Glutamatergic neuron (in vitro differentiated cells): ENCODE measurements around the gene CTR9. TPM values are rescaled to one million over a fixed set of nuclear protein-coding genes. Genes with fewer than 3 reads are reported as not detected.
A peak's percentile ranks its signal among the peaks of the same experiment; 100 is the strongest.

Experiments used
- DNase-seq: peaks from one replicate; pipeline ENCODE4 v3.0.0; 2022
- H3K27ac Mint-ChIP-seq: one replicate; pipeline ENCODE4 v1.8.0; 2020; ENCODE audit warnings: mild to moderate bottlenecking, mixed read lengths, inconsistent platforms; ENCODE audit not compliant: unreplicated experiment
- H3K27me3 Mint-ChIP-seq: one replicate; pipeline ENCODE4 v1.8.0; 2020; ENCODE audit warnings: mild to moderate bottlenecking, moderate library complexity, mixed read lengths, inconsistent platforms; ENCODE audit not compliant: unreplicated experiment
- H3K36me3 Mint-ChIP-seq: one replicate; pipeline ENCODE4 v1.8.0; 2020; ENCODE audit warnings: mild to moderate bottlenecking, mixed read lengths, inconsistent platforms; ENCODE audit not compliant: unreplicated experiment
- H3K4me1 Mint-ChIP-seq: one replicate; pipeline ENCODE4 v1.8.0; 2020; ENCODE audit warnings: mild to moderate bottlenecking, low read depth, mixed read lengths, inconsistent platforms; ENCODE audit not compliant: unreplicated experiment
- H3K4me3 Mint-ChIP-seq: one replicate; pipeline ENCODE4 v1.8.0; 2020; ENCODE audit warnings: mild to moderate bottlenecking, mixed read lengths, inconsistent platforms; ENCODE audit not compliant: unreplicated experiment
- H3K9me3 Mint-ChIP-seq: one replicate; pipeline ENCODE4 v1.8.0; 2020; ENCODE audit warnings: mild to moderate bottlenecking, moderate library complexity, mixed read lengths, inconsistent platforms; ENCODE audit not compliant: unreplicated experiment
- CTCF ChIP-seq: fragments of 200-600 bp; sonication (generic); IDR thresholded peaks from one replicate; pipeline ENCODE4 v1.5.0; 2021; ENCODE audit not compliant: partially characterized antibody, unreplicated experiment
- total RNA-seq: library from RNA; stranded (reverse); fragmentation: NEBNext Ultra II Directional; extraction: Animal tissue kit (Norgen Biotek cat#: 25700); gene quantifications from one replicate; pipeline ENCODE4 v1.2.1, GENCODE V29; 2021; ENCODE audit not compliant: unreplicated experiment

Gene CTR9
- total RNA-seq, 1 donor from 2014 or later = 32.7 TPM

GRCh38 chr11:10747733-10748132 is 3.3 kb upstream of the CTR9 start:
- no peak for DNase-seq
- no peak overlapping the region for H3K27ac Mint-ChIP-seq
- H3K9me3 Mint-ChIP-seq = no peaks in the 10 kb centered on the region
- peaks cover 3% of the 10 kb centered on the region for H3K4me1 Mint-ChIP-seq
- no peak overlapping the region for H3K4me3 Mint-ChIP-seq
- TF ChIP-seq CTCF = no peak
- H3K36me3 Mint-ChIP-seq = no peaks in the 10 kb centered on the region
- no peaks in the 10 kb centered on the region for H3K27me3 Mint-ChIP-seq

GRCh38 chr11:10749476-10749875 is 1.6 kb upstream of the CTR9 start:
- peak overlapping the region; percentile 11 for H3K4me3 Mint-ChIP-seq
- no peaks in the 10 kb centered on the region for H3K9me3 Mint-ChIP-seq
- no peak for DNase-seq
- TF ChIP-seq CTCF = no peak
- H3K27me3 Mint-ChIP-seq = no peaks in the 10 kb centered on the region
- H3K27ac Mint-ChIP-seq = no peak overlapping the region
- H3K36me3 Mint-ChIP-seq = no peaks in the 10 kb centered on the region
- peaks cover 3% of the 10 kb centered on the region for H3K4me1 Mint-ChIP-seq

- TF ChIP-seq CTCF = no peak
- H3K27me3 Mint-ChIP-seq = no peaks in the 10 kb centered on the region
- H3K9me3 Mint-ChIP-seq = no peaks in the 10 kb centered on the region
- no peak for DNase-seq
- H3K27ac Mint-ChIP-seq = peak overlapping the region; percentile 81
- H3K36me3 Mint-ChIP-seq = no peaks in the 10 kb centered on the region
- peaks cover 3% of the 10 kb centered on the region for H3K4me1 Mint-ChIP-seq
- peak overlapping the region; percentile 95 for H3K4me3 Mint-ChIP-seq
Observed at GRCh38 chr11:10751581-10751940, 515 bp downstream of the CTR9 start.

GRCh38 chr11:10752061-10752460 is 1.0 kb downstream of the CTR9 start:
- Mint-ChIP-seq H3K27ac (no peak overlapping the region), H3K4me1 (peaks cover 3% of the 10 kb centered on the region), H3K9me3 (no peaks in the 10 kb centered on the region), H3K36me3 (no peaks in the 10 kb centered on the region), H3K4me3 (peak overlapping the region; percentile 95), H3K27me3 (no peaks in the 10 kb centered on the region)
- TF ChIP-seq CTCF = no peak
- no peak for DNase-seq

GRCh38 chr11:10752486-10752885 is 1.4 kb downstream of the CTR9 start:
- no peak overlapping the region for H3K27ac Mint-ChIP-seq
- H3K4me1 Mint-ChIP-seq = peaks cover 3% of the 10 kb centered on the region
- H3K9me3 Mint-ChIP-seq = no peaks in the 10 kb centered on the region
- DNase-seq = no peak
- no peaks in the 10 kb centered on the region for H3K36me3 Mint-ChIP-seq
- peak overlapping the region; percentile 7 for H3K4me3 Mint-ChIP-seq
- no peaks in the 10 kb centered on the region for H3K27me3 Mint-ChIP-seq
- no peak for TF ChIP-seq CTCF
